Esophagus squamous epithelium (tissue), 4 donors: ENCODE results near the gene CCDC197.

ENCODE experiments used
- POLR2A ChIP-seq, 4 donors: fragments of 450-650 bp; IDR thresholded peaks; one replicate each; pipeline ENCODE4 v1.6.1; 2017; ENCODE audit warnings: antibody characterized with exemption in 4 of 4, mild to moderate bottlenecking in 4 of 4, moderate library complexity in 3 of 4
- TF ChIP-seq, protein P1 (sequence below), 6 experiments: fragments of 450-650 bp in 4 of 6; fragments of 200-600 bp in 2 of 6; sonication (generic) in 2 of 6; IDR thresholded peaks; one replicate each; pipeline ENCODE4 v1.5.1; 2016 to 2019; ENCODE audit warnings: antibody characterized with exemption in 6 of 6, mild to moderate bottlenecking in 4 of 6, moderate library complexity in 4 of 6

DNA sequence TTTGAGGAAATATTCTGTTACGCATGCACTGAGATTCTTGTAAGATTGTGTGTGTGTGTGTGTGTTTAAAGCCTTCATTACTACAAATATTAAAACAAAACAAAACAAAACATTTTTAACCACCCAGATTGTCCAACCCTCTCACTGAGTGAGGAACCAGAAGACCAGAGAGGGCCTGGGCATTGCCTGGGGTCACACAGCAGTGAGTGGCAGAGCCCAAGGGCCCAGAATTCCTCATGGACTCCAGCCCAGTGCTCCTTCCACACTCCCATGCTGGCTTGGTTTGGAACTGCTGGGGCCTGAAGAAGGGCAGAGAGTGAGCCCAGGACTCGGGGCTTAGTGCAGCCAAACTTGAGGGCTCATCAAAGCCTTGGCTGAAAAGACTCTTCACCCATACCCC, 27.4 kb downstream of the CCDC197 start:
- TF ChIP-seq, protein P1, sequence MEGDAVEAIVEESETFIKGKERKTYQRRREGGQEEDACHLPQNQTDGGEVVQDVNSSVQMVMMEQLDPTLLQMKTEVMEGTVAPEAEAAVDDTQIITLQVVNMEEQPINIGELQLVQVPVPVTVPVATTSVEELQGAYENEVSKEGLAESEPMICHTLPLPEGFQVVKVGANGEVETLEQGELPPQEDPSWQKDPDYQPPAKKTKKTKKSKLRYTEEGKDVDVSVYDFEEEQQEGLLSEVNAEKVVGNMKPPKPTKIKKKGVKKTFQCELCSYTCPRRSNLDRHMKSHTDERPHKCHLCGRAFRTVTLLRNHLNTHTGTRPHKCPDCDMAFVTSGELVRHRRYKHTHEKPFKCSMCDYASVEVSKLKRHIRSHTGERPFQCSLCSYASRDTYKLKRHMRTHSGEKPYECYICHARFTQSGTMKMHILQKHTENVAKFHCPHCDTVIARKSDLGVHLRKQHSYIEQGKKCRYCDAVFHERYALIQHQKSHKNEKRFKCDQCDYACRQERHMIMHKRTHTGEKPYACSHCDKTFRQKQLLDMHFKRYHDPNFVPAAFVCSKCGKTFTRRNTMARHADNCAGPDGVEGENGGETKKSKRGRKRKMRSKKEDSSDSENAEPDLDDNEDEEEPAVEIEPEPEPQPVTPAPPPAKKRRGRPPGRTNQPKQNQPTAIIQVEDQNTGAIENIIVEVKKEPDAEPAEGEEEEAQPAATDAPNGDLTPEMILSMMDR (IDR thresholded peaks at IDR 0.05), result no peak
- no peak for TF ChIP-seq POLR2A (IDR thresholded peaks at IDR 0.05)
